NCI-H2196 treated with DMSO at 0.1 percent for 48 hours (cell line): ENCODE data around the gene HDAC2.
"Not testable (repeated sequence)": the region's sequence is repeated elsewhere in the genome, so short reads cannot be mapped to it uniquely, and the experiment has no call there.

Source experiments
- DNase-seq: peaks from one replicate; lab custom pipeline; 2025; ENCODE audit not compliant: unreplicated experiment; lab: John Stamatoyannopoulos, UW

The HDAC2 gene

GRCh38 chr6:113976806-113977205 is 5.9 kb upstream of the HDAC2 start:
- DNase-seq, result no peak

- no peak for DNase-seq
Measured at GRCh38 chr6:113971741-113972140, 793 bp upstream of the HDAC2 start.

- DNase-seq, result no peak
Measured at GRCh38 chr6:113969888-113970804, 802 bp downstream of the HDAC2 start.

- DNase-seq, result no peak
Measured at GRCh38 chr6:113968472-113968871, 2.5 kb downstream of the HDAC2 start.

DNA sequence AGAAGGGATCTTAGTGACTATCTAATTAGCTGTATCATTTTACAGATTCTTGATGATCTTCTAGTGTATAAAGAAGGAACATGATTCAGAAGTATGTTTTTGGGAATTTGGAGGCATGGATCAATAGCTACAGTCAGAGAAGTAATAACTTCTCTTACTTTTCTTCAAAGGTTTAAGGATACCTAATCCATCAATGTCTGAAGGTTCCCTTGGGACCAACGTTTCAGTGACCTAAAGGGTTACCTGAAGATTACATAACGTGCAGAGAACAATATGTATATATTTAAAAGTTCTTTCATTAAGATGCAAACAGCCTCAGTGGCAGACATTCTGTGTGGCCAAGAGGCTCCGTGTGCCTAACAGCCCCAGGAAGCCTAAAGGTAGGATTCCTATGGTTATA is 3.2 kb downstream of the HDAC2 start:
- no peak for DNase-seq

DNA sequence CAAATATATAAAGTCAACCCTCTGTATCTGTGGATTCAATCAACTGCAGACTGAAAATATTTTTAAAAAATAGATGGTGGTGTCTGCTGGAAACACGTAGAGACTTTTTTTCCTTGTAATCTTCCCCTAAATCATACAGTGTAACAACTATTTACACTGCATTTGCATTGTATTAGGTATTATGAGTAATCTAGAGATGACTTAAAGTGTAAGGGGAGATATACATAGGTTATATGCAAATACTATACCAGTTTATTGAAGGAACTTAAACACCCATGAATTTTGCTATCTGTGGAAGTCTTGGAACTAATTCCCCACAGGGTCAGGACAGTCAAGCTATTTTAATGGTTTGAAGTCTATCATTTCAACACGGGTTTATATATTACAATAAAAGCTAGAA is 10.2 kb downstream of the HDAC2 start:
- DNase-seq, result no peak

DNA sequence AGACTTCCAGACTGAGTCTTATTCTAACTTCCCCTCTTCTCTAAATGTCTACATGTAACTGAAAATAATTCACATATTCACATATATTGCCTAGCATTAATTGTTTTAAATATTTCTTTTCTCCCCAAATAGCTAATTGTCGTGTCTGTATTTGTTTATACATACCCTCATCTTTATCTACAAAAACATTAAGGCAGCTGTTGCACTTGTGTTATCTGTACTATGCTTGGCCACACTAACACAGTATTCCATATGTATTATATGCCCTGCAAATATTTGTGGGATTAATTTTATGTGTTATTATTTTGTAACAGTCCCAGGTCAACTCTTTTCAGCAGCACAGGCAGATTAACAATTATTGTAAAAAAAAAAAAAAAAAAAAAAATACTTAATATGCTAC is 11.7 kb downstream of the HDAC2 start:
- no peak for DNase-seq

DNA sequence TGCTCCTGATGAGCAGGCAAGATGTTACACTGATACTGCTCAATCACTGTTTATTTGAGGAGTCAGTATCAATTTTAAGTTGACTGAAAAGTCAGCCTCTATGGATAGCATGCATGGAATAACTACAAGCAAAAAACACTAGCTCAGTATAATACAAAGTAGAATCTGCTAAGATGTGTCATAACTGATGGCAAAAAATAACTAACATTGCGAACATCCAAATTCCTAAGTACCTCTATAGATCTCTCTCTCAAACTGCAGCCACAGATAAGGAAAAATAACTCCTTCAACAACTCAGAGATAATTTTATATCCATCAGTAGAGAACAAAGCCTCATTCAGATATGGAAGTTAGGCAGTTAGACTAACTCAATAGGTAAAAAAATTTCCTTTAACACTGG is 16.3 kb downstream of the HDAC2 start:
- DNase-seq, result no peak

DNA sequence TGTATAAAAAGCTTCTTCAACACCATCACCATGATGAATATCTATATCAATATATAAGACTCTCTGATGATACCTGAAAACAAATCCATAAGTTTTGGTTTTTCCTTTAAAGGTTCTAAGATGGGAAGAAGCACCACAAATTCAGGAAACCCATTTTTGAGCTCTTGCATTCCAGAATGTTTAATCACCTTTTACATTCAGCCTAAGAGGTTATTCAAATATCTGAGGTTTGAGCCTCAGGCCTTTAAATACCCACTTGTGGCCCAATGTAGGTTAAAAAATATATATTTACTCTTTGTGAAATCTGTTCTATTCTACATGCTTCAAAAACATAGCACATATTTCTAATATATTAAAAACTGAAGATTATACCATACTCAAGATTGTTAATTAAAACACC is 17.6 kb downstream of the HDAC2 start:
- no peak for DNase-seq

DNA sequence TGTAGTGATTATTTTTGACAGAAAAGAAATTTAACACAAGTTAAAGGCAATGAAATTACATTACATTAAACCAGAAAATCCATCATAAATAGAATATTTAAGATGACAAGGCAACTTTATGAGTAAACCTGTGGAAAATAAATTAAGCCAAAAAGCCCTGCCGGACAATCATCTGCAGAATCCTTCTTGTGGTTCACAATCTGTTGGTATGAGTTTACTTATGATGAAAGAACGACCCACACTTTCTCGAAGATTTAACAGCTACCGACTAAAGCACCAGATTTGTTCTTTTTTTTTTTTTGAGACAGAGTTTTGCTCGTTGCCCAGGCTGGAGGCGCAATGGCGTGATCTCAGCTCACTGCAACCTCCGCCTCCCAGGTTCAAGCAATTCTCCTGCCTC is 21.4 kb downstream of the HDAC2 start:
- no peak for DNase-seq

DNA sequence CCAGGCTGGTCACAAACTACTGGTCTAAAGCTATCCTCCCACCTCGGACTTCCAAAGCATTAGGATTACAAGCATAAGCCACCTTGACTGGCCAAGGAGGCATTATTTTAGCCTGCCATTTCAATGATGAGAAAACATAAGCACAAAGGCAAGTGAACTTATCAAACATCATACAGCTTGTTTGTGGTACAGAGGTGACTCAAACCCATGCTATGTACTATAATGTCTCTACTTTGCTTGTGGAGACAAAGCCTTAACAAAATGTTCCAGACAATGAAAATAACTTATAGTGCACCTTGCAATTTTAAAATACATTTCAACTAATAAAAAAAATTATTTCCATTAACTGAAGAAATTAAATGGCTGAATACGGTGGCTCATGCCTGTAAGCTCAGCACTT is 26.2 kb downstream of the HDAC2 start:
- DNase-seq, result no peak

DNA sequence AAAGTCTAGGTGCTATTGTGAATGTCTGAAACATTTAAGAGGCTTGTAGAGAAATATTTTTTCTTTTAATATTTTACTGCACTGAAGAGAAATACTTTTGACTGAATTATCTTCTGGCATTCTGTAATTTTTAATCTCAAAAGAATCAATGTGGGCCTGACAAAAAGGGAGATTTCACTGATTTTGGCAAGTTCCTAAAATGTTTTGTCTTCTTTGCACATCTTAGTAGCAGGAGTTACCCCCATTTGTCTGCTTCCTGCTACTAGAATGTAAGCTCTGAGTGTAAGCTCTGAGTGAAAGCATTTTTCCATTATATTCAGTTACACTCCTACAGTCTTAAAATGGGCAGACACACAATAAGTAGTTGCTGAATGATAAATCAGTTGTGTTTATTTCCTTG is 31.1 kb downstream of the HDAC2 start:
- no peak for DNase-seq

- peak; percentile 39 for DNase-seq
Measured at GRCh38 chr6:113936093-113936934, 34.6 kb downstream of the HDAC2 start.

DNA sequence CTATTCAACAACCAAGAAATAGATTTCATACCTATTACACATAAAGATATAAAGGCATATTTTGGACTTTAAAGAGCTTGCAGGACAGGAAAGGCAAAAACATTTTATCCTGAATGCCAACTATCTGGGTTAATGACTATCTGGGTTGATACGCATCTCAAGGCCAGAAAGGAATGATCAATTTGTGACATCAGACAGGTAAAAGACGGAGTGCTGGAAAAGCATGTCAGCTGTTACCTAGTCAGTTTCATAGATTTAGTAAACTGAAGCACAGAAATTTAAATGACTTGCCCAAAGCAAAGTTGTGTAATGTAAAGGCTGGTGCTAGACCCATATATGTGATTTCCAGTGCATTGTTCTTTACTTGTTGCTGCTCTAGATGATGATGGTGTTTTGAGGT is 36.8 kb downstream of the HDAC2 start:
- DNase-seq, result no peak

- not testable (repeated sequence) for DNase-seq
Measured at GRCh38 chr6:113931907-113932306, 39.0 kb downstream of the HDAC2 start.

GRCh38 chr6:113930183-113930582 is 40.8 kb downstream of the HDAC2 start:
- DNase-seq, result no peak

- peak; percentile 4 for DNase-seq
Measured at GRCh38 chr6:113927001-113927400, 43.9 kb downstream of the HDAC2 start.

DNA sequence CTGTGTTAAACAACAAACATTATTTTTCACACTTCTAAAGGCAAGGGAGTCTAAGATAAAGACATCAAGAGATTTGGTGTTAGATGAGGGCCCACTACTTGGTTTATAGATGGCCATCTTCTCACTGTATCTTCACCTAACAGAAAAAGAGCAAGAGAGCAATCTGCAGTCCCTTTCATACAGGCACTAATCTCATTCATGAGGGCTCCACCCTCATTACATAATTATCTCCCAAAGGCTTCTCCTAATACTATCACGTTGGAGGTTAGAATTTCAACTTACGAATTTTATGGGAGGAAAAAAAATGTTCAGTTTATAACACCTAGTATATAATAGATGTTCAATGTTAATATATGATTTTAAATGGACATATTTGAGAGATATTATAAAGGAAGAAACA is 45.6 kb downstream of the HDAC2 start:
- DNase-seq, result no peak

GRCh38 chr6:113924312-113924723 is 46.6 kb downstream of the HDAC2 start:
- DNase-seq, result no peak

DNA sequence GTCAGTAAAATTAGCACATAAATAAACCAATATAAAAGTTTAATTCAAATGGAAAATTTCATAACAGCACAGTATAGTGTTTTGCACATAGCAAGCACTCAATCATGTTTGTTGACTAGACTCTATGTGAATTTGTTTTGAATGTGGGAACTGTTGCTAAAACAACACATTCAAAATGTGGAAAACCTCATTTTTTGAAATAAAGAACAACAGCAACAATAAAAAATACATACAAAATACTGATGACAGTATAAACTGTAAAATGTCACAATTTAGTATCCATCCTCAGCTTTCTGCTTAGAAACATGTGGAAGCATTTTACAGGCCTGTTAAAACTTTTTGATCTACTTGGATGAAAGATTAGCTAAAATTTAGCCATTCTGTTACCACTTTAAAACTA is 47.4 kb downstream of the HDAC2 start:
- no peak for DNase-seq

GRCh38 chr6:113921299-113921904 is 49.5 kb downstream of the HDAC2 start:
- no peak for DNase-seq
